K562 (cell line): ENCODE measurements around the gene PIH1D1. TPM values are rescaled to one million over a fixed set of nuclear protein-coding genes. Genes with fewer than 3 reads are reported as not detected.

ENCODE experiments used
- ASH1L ChIP-seq: fragments of 450-650 bp; IDR thresholded peaks from 2 replicates; pipeline ENCODE4 v1.6.1; 2018; ENCODE audit warnings: borderline replicate concordance, mild to moderate bottlenecking, low read depth; ENCODE audit not compliant: partially characterized antibody
- CHAMP1 ChIP-seq: fragments of 450-650 bp; IDR thresholded peaks from 2 replicates; pipeline ENCODE4 v1.6.1; 2016; ENCODE audit warnings: mild to moderate bottlenecking
- CLOCK ChIP-seq: fragments of 250-450 bp; sonication (Bioruptor Pico); IDR thresholded peaks from 2 replicates; pipeline ENCODE4 v1.4.0; 2020; ENCODE audit warnings: mild to moderate bottlenecking, moderate library complexity, borderline replicate concordance
- CSDE1 ChIP-seq, 2 experiments: fragments of 450-650 bp; IDR thresholded peaks; 2 replicates each; pipeline ENCODE4 v1.6.1; 2016; ENCODE audit warnings: mild to moderate bottlenecking in 1 of 2
- ESRRA ChIP-seq: fragments of 450-650 bp; IDR thresholded peaks from 2 replicates; pipeline ENCODE4 v1.6.1; 2014; ENCODE audit warnings: low read depth, mild to moderate bottlenecking, moderate library complexity, borderline replicate concordance
- ESRRB ChIP-seq: fragments of 250-450 bp; sonication (Bioruptor Pico); IDR thresholded peaks from 2 replicates; pipeline ENCODE4 v1.5.0; 2020; ENCODE audit warnings: mild to moderate bottlenecking, moderate library complexity, borderline replicate concordance
- GATAD2B ChIP-seq: fragments of 450-650 bp; IDR thresholded peaks from 2 replicates; pipeline ENCODE4 v1.6.1; 2017; ENCODE audit warnings: mild to moderate bottlenecking, borderline replicate concordance
- GTF2E2 ChIP-seq: fragments of 200-800 bp; sonication (Bioruptor generic); IDR thresholded peaks from 2 replicates; pipeline ENCODE4 v1.6.1; 2016; ENCODE audit warnings: missing genetic modification characterization, missing compliant biosample characterization
- ID3 ChIP-seq, 2 experiments: fragments of 250-450 bp in 1 of 2; fragments of 450-650 bp in 1 of 2; sonication (Bioruptor Pico) in 1 of 2; IDR thresholded peaks; 2 replicates each; pipeline versions ENCODE4 v1.6.1 to v1.8.0; 2016 to 2021; ENCODE audit warnings: mild to moderate bottlenecking in 2 of 2, moderate library complexity in 2 of 2, missing compliant biosample characterization in 1 of 2, missing genetic modification characterization in 1 of 2
- JUN ChIP-seq, 2 experiments: sonication (generic) in 1 of 2; formaldehyde crosslinking in 1 of 2; IDR thresholded peaks; 2 replicates each; pipeline versions ENCODE4 v1.6.1 to v1.8.0; 2012 to 2022; ENCODE audit warnings: borderline replicate concordance in 2 of 2, mild to moderate bottlenecking in 2 of 2, improper control_type of control experiment in 1 of 2, low read depth in 1 of 2, low read length in 1 of 2, missing genetic modification reagents in 1 of 2
- MTA1 ChIP-seq: fragments of 450-650 bp; IDR thresholded peaks from 2 replicates; pipeline ENCODE4 v1.6.1; 2017; ENCODE audit warnings: borderline replicate concordance
- NELFE ChIP-seq: IDR thresholded peaks from 2 replicates; pipeline ENCODE4 v1.6.1; 2011; ENCODE audit warnings: mild to moderate bottlenecking; ENCODE audit not compliant: insufficient read depth, insufficient read length
- NFYB ChIP-seq: IDR thresholded peaks from 2 replicates; pipeline ENCODE4 v1.6.1; 2011; ENCODE audit warnings: mild to moderate bottlenecking, moderate library complexity; ENCODE audit not compliant: insufficient read length; ENCODE audit errors: extremely low read depth
- SMC3 ChIP-seq: conservative IDR thresholded peaks from 2 replicates; pipeline ENCODE4 v1.6.1; 2011; ENCODE audit warnings: low read depth, low read length, improper control_type of control experiment; ENCODE audit not compliant: insufficient read depth
- SREBF1 ChIP-seq: fragments of 150-350 bp; IDR thresholded peaks from 2 replicates; pipeline ENCODE4 v1.6.1; 2014; ENCODE audit warnings: antibody characterized with exemption, low read depth, low read length, borderline replicate concordance
- STAT5A ChIP-seq: IDR thresholded peaks from 2 replicates; pipeline ENCODE4 v1.6.1; 2012; ENCODE audit warnings: low read length, inconsistent platforms, borderline replicate concordance
- ZNF124 ChIP-seq: sonication (generic); formaldehyde crosslinking; IDR thresholded peaks from 2 replicates; pipeline ENCODE4 v1.8.1; 2022; ENCODE audit warnings: missing genetic modification reagents
- ZNF134 ChIP-seq: fragments of 250-450 bp; sonication (Bioruptor Pico); conservative IDR thresholded peaks from 2 replicates; pipeline ENCODE4 v1.4.0; 2020
- ZNF146 ChIP-seq: IDR thresholded peaks from one replicate; pipeline ENCODE4 v1.6.1; 2018; ENCODE audit warnings: missing compliant biosample characterization; ENCODE audit not compliant: unreplicated experiment
- ZNF274 ChIP-seq: IDR thresholded peaks from 2 replicates; pipeline ENCODE4 v1.6.1; 2011; ENCODE audit warnings: low read depth, mild to moderate bottlenecking, low read length, moderate library complexity, borderline replicate concordance
- ZNF76 ChIP-seq: fragments of 250-450 bp; sonication (Bioruptor Pico); IDR thresholded peaks from 2 replicates; pipeline ENCODE4 v1.4.0; 2020; ENCODE audit warnings: mild to moderate bottlenecking, moderate library complexity, borderline replicate concordance
- polyA plus RNA-seq, 8 experiments: library from polyadenylated mRNA; depleted of rRNA in 4 of 8; stranded (reverse) in 5 of 8; unstranded in 3 of 8; fragments of >200 nt; fragmentation: Nextera tagmentation in 2 of 8; fragmentation: Illumina TruSeq in 1 of 8; extraction: Ambion mirVana in 2 of 8; extraction: Trizol in 1 of 8; gene quantifications; 2 replicates each; pipeline versions ENCODE4 v1.2.1 to v1.2.3, GENCODE V29; 2011 to 2014; ENCODE audit warnings: inconsistent platforms in 1 of 8, missing spikeins in 1 of 8
- total RNA-seq, 7 experiments: library from RNA; depleted of rRNA in 6 of 7; stranded (reverse); fragments of >200 nt in 6 of 7; fragmentation: Illumina TruSeq in 2 of 7; extraction: Trizol in 2 of 7; gene quantifications; 2 replicates each; pipeline versions ENCODE4 v1.2.1 to v1.2.3, GENCODE V29; 2011 to 2021; ENCODE audit warnings: low replicate concordance in 1 of 7

The PIH1D1 gene
- total and polyA plus RNA-seq, 9 of the 15 experiments (the other 6 are each of a cell fraction or from before 2014, with no cell fraction given) = 26.5 to 224 (median 137) TPM

GRCh38 chr19:49453013-49453756 lies 1.6 kb upstream of the PIH1D1 start, which contains the start of gene ALDH16A1 (continued):
- TF ChIP-seq CHAMP1 = no peak
- TF ChIP-seq ESRRB (CRISPR knock-in tag) = no peak
- 0 out of 2 replicates have a peak, but pooled peaks have one; percentile 36 for TF ChIP-seq ESRRA
- no peak for TF ChIP-seq SMC3
- peak; percentile 71 for TF ChIP-seq NFYB
- no peak for TF ChIP-seq ID3 (CRISPR knock-in tag; IDR thresholded peaks at IDR 0.05)
- no peak for TF ChIP-seq ID3 (tag; IDR thresholded peaks at IDR 0.05)
- peak; percentile 93 for TF ChIP-seq GTF2E2 (tag)
- no peak for TF ChIP-seq CLOCK
- no peak for TF ChIP-seq ASH1L
- no peak for TF ChIP-seq MTA1
- no peak for TF ChIP-seq GATAD2B
- TF ChIP-seq SREBF1 = no peak; the same call in 1 of the 2 replicates
- no peak for TF ChIP-seq ZNF146 (CRISPR knock-in tag)
- no peak for TF ChIP-seq ZNF134 (CRISPR knock-in tag)
- no peak for TF ChIP-seq NELFE
- TF ChIP-seq ZNF124 = no peak
- TF ChIP-seq CSDE1 (IDR thresholded peaks at IDR 0.05) = no peak
- TF ChIP-seq ZNF274 = no peak
- TF ChIP-seq STAT5A = no peak
- no peak for TF ChIP-seq ZNF76 (CRISPR knock-in tag)
- TF ChIP-seq JUN (IDR thresholded peaks at IDR 0.05; ENCODE audit: borderline replicate concordance, low read depth, low read length) = 0 out of 2 replicates have a peak, but pooled peaks have one; percentile 18
- peak; percentile 23; the same call in 1 of the 2 replicates for TF ChIP-seq JUN (CRISPR knock-in tag; IDR thresholded peaks at IDR 0.05; ENCODE audit: borderline replicate concordance)
